HepG2 (cell line): ENCODE data around the gene COQ10B. TPM values are rescaled to one million over a fixed set of nuclear protein-coding genes. Genes with fewer than 3 reads are reported as not detected.

ENCODE experiments used
- ATRX ChIP-seq: sonication (generic); formaldehyde crosslinking; IDR thresholded peaks from 2 replicates; pipeline ENCODE4 v1.4.0; 2020; ENCODE audit warnings: missing genetic modification reagents, borderline replicate concordance
- HMGA1 ChIP-seq: sonication (generic); formaldehyde crosslinking; conservative IDR thresholded peaks from 2 replicates; pipeline ENCODE4 v1.4.0; 2020; ENCODE audit warnings: missing genetic modification reagents
- HNRNPH1 ChIP-seq: fragments of 200-400 bp; formaldehyde crosslinking; optimal IDR thresholded peaks from 2 replicates; pipeline ENCODE3; 2017; ENCODE audit warnings: mild to moderate bottlenecking, low read depth, low read length
- MTF1 ChIP-seq: sonication (generic); formaldehyde crosslinking; IDR thresholded peaks from 2 replicates; pipeline ENCODE4 v1.5.0; 2020; ENCODE audit warnings: missing genetic modification reagents
- NCOA2 ChIP-seq: sonication (generic); formaldehyde crosslinking; IDR thresholded peaks from 2 replicates; pipeline ENCODE4 v1.8.0; 2022; ENCODE audit warnings: inconsistent platforms
- SATB2 ChIP-seq: sonication (generic); formaldehyde crosslinking; IDR thresholded peaks from 2 replicates; pipeline ENCODE4 v1.5.0; 2020; ENCODE audit warnings: missing genetic modification reagents
- SETDB1 ChIP-seq: sonication (generic); formaldehyde crosslinking; IDR thresholded peaks from 2 replicates; pipeline ENCODE4 v1.5.1; 2020; ENCODE audit warnings: missing genetic modification reagents, mild to moderate bottlenecking, borderline replicate concordance
- TGIF2 ChIP-seq: IDR thresholded peaks from 2 replicates; pipeline ENCODE4 v1.6.1; 2016; ENCODE audit warnings: control low read depth, missing compliant biosample characterization
- ZFP41 ChIP-seq: sonication (generic); formaldehyde crosslinking; IDR thresholded peaks from 2 replicates; pipeline ENCODE4 v1.4.0; 2020; ENCODE audit warnings: mild to moderate bottlenecking, missing genetic modification reagents, borderline replicate concordance
- ZMAT3 ChIP-seq: sonication (generic); formaldehyde crosslinking; conservative IDR thresholded peaks from 2 replicates; pipeline ENCODE4 v1.7.0; 2021; ENCODE audit warnings: missing genetic modification reagents
- ZNF17 ChIP-seq: sonication (generic); formaldehyde crosslinking; IDR thresholded peaks from 2 replicates; pipeline ENCODE4 v1.5.0; 2020; ENCODE audit warnings: mild to moderate bottlenecking, missing genetic modification reagents
- ZNF343 ChIP-seq: sonication (generic); formaldehyde crosslinking; IDR thresholded peaks from 2 replicates; pipeline ENCODE4 v1.4.0; 2020; ENCODE audit warnings: mild to moderate bottlenecking, missing genetic modification reagents
- ZNF432 ChIP-seq: sonication (generic); formaldehyde crosslinking; IDR thresholded peaks from 2 replicates; pipeline ENCODE4 v1.5.0; 2020; ENCODE audit warnings: missing genetic modification reagents, mild to moderate bottlenecking, borderline replicate concordance
- ZNF782 ChIP-seq: sonication (generic); formaldehyde crosslinking; IDR thresholded peaks from 2 replicates; pipeline ENCODE4 v1.4.0; 2020; ENCODE audit warnings: missing genetic modification reagents, mild to moderate bottlenecking, borderline replicate concordance
- ZSCAN29 ChIP-seq: sonication (generic); formaldehyde crosslinking; conservative IDR thresholded peaks from 2 replicates; pipeline ENCODE4 v1.4.0; 2020; ENCODE audit warnings: mild to moderate bottlenecking, missing genetic modification reagents
- polyA plus RNA-seq, 8 experiments: library from polyadenylated mRNA; depleted of rRNA in 3 of 8; stranded (reverse) in 7 of 8; unstranded in 1 of 8; fragments of >200 nt; fragmentation: Illumina TruSeq in 4 of 8; extraction: Trizol in 4 of 8; gene quantifications; 2 replicates each; pipeline versions ENCODE4 v1.2.1 to v1.2.3, GENCODE V29; 2011 to 2016; ENCODE audit warnings: low read depth in 4 of 8, missing spikeins in 1 of 8, mixed read lengths in 1 of 8; ENCODE audit not compliant: insufficient read depth in 1 of 8
- total RNA-seq, 5 experiments: library from RNA; depleted of rRNA; stranded (reverse); fragments of >200 nt; fragmentation: Illumina TruSeq; extraction: Trizol; gene quantifications; 2 replicates each; pipeline ENCODE4 v1.2.3, GENCODE V29; 2016; ENCODE audit warnings: low read depth in 1 of 5
- TF ChIP-seq, protein P1 (sequence below): sonication (generic); formaldehyde crosslinking; IDR thresholded peaks from 2 replicates; pipeline ENCODE4 v1.5.1; 2020; ENCODE audit warnings: mild to moderate bottlenecking, missing genetic modification reagents, borderline replicate concordance
- TF ChIP-seq, protein P2 (sequence below): sonication (generic); formaldehyde crosslinking; IDR thresholded peaks from 2 replicates; pipeline ENCODE4 v1.4.0; 2020; ENCODE audit warnings: missing genetic modification reagents, mild to moderate bottlenecking, borderline replicate concordance
- TF ChIP-seq, protein P3 (sequence below): sonication (generic); formaldehyde crosslinking; IDR thresholded peaks from 2 replicates; pipeline ENCODE4 v1.9.0; 2021; ENCODE audit warnings: missing genetic modification reagents, borderline replicate concordance

The COQ10B gene
- total and polyA plus RNA-seq, 2 of the 13 experiments (the other 11 are each of a cell fraction or from before 2014, with no cell fraction given), result 4.6 to 34.9 TPM

DNA sequence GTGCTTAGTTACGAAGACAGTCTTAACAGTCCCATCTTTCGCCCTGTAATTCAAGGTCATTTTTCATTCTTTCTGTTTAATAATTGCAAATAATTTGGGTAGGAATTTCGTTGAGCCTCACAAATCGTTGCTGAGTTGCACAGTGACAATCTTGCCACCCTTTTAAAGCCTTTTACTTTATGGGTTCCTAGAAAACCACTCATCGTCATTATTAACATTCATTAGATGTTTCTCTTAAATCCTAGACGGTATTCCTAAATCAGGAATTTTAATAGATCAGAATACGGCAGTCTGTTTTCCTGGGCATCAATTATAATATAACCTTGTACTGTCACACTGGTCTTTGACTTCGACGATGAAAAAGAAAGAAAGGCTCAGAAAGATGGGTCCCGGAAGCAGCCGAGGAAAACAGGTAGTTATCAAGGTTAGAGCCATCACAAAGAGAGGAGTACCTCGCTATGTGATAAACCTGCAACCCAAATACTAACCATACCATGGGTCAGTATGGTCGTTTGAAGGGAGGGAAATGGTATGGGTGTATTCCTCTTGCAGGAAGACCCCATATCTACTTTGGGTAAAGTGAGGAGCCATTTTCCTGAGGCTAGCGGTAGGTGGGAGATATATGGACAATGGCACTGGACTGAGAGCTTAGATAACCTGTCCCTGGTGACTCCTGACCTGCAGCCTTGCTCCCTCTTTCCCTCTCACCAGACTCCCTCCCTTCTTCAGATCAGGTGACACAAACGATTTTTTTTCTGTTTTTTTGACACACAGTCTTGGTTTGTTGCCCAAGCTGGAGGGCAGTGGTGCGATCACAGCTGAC is 17.5 kb upstream of the COQ10B start (continued):
- TF ChIP-seq, protein P1, sequence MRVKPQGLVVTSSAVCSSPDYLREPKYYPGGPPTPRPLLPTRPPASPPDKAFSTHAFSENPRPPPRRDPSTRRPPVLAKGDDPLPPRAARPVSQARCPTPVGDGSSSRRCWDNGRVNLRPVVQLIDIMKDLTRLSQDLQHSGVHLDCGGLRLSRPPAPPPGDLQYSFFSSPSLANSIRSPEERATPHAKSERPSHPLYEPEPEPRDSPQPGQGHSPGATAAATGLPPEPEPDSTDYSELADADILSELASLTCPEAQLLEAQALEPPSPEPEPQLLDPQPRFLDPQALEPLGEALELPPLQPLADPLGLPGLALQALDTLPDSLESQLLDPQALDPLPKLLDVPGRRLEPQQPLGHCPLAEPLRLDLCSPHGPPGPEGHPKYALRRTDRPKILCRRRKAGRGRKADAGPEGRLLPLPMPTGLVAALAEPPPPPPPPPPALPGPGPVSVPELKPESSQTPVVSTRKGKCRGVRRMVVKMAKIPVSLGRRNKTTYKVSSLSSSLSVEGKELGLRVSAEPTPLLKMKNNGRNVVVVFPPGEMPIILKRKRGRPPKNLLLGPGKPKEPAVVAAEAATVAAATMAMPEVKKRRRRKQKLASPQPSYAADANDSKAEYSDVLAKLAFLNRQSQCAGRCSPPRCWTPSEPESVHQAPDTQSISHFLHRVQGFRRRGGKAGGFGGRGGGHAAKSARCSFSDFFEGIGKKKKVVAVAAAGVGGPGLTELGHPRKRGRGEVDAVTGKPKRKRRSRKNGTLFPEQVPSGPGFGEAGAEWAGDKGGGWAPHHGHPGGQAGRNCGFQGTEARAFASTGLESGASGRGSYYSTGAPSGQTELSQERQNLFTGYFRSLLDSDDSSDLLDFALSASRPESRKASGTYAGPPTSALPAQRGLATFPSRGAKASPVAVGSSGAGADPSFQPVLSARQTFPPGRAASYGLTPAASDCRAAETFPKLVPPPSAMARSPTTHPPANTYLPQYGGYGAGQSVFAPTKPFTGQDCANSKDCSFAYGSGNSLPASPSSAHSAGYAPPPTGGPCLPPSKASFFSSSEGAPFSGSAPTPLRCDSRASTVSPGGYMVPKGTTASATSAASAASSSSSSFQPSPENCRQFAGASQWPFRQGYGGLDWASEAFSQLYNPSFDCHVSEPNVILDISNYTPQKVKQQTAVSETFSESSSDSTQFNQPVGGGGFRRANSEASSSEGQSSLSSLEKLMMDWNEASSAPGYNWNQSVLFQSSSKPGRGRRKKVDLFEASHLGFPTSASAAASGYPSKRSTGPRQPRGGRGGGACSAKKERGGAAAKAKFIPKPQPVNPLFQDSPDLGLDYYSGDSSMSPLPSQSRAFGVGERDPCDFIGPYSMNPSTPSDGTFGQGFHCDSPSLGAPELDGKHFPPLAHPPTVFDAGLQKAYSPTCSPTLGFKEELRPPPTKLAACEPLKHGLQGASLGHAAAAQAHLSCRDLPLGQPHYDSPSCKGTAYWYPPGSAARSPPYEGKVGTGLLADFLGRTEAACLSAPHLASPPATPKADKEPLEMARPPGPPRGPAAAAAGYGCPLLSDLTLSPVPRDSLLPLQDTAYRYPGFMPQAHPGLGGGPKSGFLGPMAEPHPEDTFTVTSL (CRISPR knock-in tag), result no peak
- TF ChIP-seq ZNF782 (CRISPR knock-in tag) (no peak), ZFP41 (CRISPR knock-in tag) (0 out of 2 replicates have a peak, but pooled peaks have one; percentile 47), ZNF432 (CRISPR knock-in tag) (no peak), SETDB1 (CRISPR knock-in tag) (no peak), ZSCAN29 (no peak; the same call in 1 of the 2 replicates), ZNF17 (no peak), HNRNPH1 (no peak), MTF1 (CRISPR knock-in tag) (no peak), NCOA2 (CRISPR knock-in tag) (no peak), TGIF2 (CRISPR knock-in tag) (no peak), SATB2 (CRISPR knock-in tag) (0 out of 2 replicates have a peak, but pooled peaks have one; percentile 5), HMGA1 (CRISPR knock-in tag) (no peak), ZMAT3 (CRISPR knock-in tag) (no peak), ZNF343 (CRISPR knock-in tag) (no peak), ATRX (CRISPR knock-in tag) (no peak)
- TF ChIP-seq, protein P2, sequence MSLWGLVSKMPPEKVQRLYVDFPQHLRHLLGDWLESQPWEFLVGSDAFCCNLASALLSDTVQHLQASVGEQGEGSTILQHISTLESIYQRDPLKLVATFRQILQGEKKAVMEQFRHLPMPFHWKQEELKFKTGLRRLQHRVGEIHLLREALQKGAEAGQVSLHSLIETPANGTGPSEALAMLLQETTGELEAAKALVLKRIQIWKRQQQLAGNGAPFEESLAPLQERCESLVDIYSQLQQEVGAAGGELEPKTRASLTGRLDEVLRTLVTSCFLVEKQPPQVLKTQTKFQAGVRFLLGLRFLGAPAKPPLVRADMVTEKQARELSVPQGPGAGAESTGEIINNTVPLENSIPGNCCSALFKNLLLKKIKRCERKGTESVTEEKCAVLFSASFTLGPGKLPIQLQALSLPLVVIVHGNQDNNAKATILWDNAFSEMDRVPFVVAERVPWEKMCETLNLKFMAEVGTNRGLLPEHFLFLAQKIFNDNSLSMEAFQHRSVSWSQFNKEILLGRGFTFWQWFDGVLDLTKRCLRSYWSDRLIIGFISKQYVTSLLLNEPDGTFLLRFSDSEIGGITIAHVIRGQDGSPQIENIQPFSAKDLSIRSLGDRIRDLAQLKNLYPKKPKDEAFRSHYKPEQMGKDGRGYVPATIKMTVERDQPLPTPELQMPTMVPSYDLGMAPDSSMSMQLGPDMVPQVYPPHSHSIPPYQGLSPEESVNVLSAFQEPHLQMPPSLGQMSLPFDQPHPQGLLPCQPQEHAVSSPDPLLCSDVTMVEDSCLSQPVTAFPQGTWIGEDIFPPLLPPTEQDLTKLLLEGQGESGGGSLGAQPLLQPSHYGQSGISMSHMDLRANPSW (CRISPR knock-in tag), result 0 out of 2 replicates have a peak, but pooled peaks have one; percentile 52
- TF ChIP-seq, protein P3, sequence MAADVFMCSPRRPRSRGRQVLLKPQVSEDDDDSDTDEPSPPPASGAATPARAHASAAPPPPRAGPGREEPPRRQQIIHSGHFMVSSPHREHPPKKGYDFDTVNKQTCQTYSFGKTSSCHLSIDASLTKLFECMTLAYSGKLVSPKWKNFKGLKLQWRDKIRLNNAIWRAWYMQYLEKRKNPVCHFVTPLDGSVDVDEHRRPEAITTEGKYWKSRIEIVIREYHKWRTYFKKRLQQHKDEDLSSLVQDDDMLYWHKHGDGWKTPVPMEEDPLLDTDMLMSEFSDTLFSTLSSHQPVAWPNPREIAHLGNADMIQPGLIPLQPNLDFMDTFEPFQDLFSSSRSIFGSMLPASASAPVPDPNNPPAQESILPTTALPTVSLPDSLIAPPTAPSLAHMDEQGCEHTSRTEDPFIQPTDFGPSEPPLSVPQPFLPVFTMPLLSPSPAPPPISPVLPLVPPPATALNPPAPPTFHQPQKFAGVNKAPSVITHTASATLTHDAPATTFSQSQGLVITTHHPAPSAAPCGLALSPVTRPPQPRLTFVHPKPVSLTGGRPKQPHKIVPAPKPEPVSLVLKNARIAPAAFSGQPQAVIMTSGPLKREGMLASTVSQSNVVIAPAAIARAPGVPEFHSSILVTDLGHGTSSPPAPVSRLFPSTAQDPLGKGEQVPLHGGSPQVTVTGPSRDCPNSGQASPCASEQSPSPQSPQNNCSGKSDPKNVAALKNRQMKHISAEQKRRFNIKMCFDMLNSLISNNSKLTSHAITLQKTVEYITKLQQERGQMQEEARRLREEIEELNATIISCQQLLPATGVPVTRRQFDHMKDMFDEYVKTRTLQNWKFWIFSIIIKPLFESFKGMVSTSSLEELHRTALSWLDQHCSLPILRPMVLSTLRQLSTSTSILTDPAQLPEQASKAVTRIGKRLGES (CRISPR knock-in tag), result 0 out of 2 replicates have a peak, but pooled peaks have one; percentile 58
